Skeletal muscle cell (primary cell): ENCODE data around the gene ZDHHC16.
"Not testable (repeated sequence)": the region's sequence is repeated elsewhere in the genome, so short reads cannot be mapped to it uniquely, and the experiment has no call there.

Source experiments
- DNase-seq: peaks from one replicate; pipeline ENCODE4 v3.0.0-alpha.2; 2010; ENCODE audit warnings: low read depth
- H3K4me3 ChIP-seq: 2 replicates; pipeline ENCODE4 v1.5.1; 2011; ENCODE audit warnings: low read depth, mild to moderate bottlenecking, control low read depth, low read length, moderate library complexity

ZDHHC16 gene

GRCh38 chr10:97468781-97469180 lies 22.8 kb downstream of the ZDHHC16 start:
- not testable (repeated sequence) for DNase-seq, H3K4me3 ChIP-seq

- H3K4me3 ChIP-seq, result no peak overlapping the region
Observed at GRCh38 chr10:97474918-97475317, 28.9 kb downstream of the ZDHHC16 start.

GRCh38 chr10:97475936-97476594 lies 30.1 kb downstream of the ZDHHC16 start:
- peak; percentile 72 for DNase-seq
- H3K4me3 ChIP-seq, result no peak overlapping the region

More at GRCh38 chr10:97474918-97475317, 28.9 kb downstream of the ZDHHC16 start:
- DNase-seq, result no peak

GRCh38 chr10:97479410-97479809 lies 33.4 kb downstream of the ZDHHC16 start:
- not testable (repeated sequence) for H3K4me3 ChIP-seq, DNase-seq

DNA sequence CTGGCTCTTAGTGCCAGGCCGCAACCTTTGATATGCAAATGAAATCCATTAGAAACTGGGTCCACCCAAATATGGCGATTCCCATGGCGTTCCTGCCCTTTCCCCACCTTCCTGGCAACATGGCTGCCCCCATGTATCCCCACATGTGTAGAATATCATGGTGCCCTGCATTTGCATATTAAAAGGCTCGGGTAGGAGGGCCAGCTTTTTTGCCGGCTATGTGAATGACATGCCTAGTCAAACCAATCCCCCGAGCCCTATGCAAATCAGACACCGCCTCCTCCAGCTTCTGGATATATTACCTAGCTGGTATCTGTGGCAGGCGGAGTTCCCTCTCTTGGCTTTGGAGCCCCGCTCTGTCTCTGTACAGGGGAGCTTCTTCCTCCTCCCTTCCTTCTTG lies 34.0 kb downstream of the ZDHHC16 start:
- DNase-seq, result no peak

DNA sequence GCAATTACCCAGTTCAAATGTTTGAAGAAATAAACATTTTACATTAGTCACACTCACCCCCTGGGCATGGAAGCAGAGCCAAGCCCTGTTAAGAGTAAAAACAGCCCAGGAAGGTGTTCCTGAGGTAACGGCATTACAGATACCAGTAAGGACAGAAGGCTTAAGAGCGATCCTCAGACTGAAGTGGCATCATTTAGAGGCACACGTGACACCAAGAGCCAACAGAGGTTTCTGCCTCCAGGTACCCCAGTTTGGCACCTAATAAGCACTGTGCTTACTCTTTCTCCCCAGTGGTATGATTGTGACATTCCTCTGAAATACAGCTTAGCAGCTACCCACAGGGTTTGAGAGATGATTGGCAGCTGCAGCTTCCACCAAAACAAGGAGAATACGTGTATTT lies 35.1 kb downstream of the ZDHHC16 start:
- DNase-seq, result no peak

More for the DNA sequence above, 34.0 kb downstream of the ZDHHC16 start:
- H3K4me3 ChIP-seq, result no peak overlapping the region

GRCh38 chr10:97482381-97482780 lies 36.4 kb downstream of the ZDHHC16 start:
- H3K4me3 ChIP-seq, result no peak overlapping the region
- DNase-seq, result no peak

More for the DNA sequence above, 35.1 kb downstream of the ZDHHC16 start:
- no peak overlapping the region for H3K4me3 ChIP-seq

DNA sequence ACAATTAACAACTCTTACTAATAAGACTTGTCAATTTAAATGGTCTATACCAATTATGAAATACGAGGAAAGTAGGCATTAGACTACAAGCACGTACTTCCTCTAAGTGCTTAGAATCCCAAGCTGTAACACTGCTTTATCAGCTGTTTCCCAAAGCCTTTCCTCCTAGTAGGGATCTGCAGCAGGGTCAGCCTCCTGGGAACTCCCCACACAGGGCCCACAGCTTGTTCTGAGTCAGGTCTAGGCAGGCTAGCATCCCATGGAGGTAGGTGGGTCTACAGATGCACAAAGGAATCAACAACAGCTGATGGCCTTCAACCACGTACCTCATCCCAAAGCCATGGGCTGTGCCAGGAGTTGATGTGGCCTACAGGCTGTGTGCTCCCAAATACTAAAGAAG lies 37.5 kb downstream of the ZDHHC16 start:
- H3K4me3 ChIP-seq, result no peak overlapping the region
- DNase-seq, result no peak

GRCh38 chr10:97483921-97484320 lies 37.9 kb downstream of the ZDHHC16 start:
- no peak for DNase-seq
- no peak overlapping the region for H3K4me3 ChIP-seq

GRCh38 chr10:97485647-97486281 lies 39.8 kb downstream of the ZDHHC16 start:
- H3K4me3 ChIP-seq, result no peak overlapping the region
- no peak for DNase-seq

- H3K4me3 ChIP-seq, result no peak overlapping the region
- no peak for DNase-seq
Observed at GRCh38 chr10:97490592-97490991, 44.6 kb downstream of the ZDHHC16 start.

DNA sequence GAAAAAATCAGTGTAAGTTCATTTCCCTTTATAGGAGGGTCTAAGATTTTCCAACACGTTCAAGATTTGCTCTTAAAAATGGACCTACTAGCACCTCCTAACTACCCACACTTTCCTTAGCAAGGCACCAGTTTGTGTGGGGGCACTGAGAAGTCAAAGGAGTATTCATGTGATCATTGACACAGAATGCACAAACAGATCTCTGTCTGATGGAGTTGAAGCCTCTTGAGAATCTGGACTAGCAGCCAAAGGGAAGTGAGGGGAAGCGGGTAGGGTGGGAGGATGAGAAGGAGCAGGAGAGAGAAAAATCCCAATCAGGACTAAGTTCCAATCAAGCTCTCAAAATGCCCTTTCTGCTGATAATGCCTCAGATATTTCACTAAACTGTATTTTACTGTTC lies 48.2 kb downstream of the ZDHHC16 start:
- no peak for DNase-seq
- no peak overlapping the region for H3K4me3 ChIP-seq

DNA sequence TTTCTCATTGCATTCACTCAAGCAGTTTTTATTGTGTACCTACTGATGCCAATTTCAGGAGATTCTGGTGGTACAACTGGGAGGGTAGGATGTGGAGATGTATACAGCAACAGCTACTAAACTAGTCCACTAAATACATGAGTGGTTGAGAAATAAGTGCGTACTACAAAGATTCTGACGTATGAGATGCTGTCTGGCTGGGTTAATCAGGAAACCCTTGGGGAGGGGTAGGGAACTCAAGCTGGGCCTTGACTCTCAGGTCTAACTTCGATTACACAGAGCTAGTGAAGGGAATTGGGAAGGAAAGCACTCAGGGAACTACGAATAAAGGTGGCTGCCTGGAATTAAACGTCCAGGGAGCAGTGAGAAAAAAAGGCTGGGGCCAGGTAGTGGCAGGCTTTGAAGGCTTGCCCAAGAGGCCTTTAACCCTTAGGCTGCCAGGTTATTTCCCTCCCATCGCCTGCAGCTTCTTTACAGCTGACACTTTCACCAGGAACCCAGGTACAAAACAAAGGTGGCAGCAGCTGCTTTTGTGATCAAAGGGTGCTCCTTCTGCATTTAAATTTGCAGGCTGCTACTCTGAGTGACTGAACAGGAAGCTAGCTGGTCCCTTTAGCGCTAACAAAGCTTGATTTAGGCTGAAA lies 49.0 kb downstream of the ZDHHC16 start:
- DNase-seq, result peak; percentile 58

DNA sequence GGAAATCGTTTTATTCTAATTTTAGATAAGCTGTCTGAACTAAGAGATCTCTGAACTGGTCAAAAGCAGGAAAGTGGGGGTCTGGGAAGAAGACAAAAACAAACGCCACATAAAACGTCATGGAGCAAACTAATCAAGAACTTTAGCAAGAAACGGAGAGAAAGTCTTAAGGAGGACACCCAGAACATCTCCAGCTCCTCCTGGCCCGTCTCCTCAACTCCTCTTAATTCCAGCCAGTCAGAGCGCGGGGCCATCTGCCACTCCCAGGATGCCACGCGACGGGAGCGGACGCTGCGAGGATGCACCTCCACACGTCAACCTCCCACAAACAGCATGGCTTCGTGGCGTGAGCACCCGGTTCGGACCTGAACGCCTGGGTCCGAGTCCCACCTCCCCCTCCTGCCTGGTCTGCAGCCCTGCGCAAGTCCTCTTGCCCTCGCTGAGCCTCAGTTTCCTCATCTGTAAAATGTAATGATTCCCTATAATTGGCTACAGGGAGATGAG lies 51.6 kb downstream of the ZDHHC16 start:
- peak; percentile 51 for DNase-seq
- H3K4me3 ChIP-seq, result peak overlapping the region; percentile 99

More for the DNA sequence above, 49.0 kb downstream of the ZDHHC16 start:
- H3K4me3 ChIP-seq, result no peak overlapping the region

DNA sequence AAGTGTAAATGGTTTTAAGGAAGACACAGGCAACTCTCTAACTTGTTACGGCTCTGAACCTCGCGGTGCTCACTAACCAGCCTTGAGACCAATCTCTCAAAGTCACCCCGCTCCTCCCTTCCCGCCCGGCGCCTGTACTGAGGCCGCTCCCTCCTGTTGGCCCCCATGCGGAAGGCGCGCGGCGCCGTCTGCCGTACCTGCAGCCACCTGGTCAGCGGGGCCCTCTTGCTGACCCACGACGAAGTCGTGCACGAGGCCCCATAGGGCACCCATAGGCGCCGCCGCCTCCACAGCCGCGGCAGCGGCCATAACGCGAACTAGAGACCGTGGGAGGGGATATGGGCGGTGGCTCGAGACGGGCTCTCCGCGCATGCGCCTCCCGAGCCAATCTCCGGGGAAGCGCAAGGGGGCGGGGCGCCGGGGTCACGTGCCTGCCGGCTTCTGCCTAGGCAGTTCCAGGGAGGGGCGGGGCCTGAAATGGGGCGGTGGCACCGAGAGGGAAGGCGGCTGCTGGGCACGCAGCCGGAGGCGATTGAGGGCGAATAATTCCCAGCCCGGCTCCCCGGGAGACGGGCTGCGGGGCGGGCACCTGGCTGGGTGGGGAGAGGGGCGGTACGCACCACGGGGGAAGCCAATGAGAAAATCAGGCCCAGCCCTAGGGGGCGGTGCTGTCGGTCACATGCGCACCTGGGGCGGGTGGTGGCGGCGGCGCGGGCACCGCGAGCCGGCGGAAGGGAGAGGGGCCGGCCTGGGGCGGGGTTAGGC lies 52.3 kb downstream of the ZDHHC16 start, which contains the start of gene MMS19:
Gene MMS19 (minus strand): TSS at position 347 of the 765 bp plus-strand sequence. CDS start 38 bp downstream, at position 309.
- peak; percentile 96 for DNase-seq
- H3K4me3 ChIP-seq, result peak within 1 kb of the TSS; percentile 99

DNA sequence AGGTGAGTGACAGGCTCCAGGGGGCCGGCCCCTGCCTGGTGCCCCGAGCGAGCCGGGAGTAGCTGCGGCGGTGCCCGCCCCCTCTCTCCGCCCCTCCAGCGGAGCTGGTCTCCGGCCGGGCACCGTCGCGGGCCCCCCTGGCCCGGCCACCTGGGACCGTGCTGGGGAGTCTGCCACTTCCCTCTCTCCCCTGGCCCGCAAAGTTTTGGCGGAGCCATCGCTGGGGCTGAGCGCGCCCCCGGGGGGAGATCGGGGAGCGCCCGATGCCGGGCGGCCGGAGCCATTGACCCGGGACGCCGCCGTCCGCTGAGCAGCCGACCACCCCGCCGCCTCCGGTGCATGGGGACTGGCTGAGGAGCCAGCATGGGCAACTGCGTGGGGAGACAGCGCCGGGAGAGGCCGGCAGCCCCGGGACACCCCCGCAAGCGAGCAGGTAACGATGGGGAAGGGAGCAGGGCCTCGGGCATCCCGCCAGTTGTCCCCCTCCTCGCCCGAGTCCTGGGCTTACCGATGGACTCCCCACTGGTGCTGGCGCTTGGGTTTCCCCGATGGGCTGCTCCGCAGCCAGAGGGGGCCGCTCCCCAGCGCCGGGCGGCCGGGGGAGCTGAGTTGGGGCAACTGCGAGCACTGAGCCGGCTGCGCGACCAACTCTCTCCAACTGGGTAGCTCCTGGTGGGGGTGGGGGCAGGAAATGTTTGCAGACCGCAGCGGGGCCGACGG lies 53.0 kb downstream of the ZDHHC16 start, which contains the start of gene UBTD1:
Gene UBTD1 (plus strand): TSS at position 84 of the 720 bp plus-strand sequence. CDS start 280 bp downstream, at position 364.
- no peak for DNase-seq
- peak within 1 kb of the TSS; percentile 99 for H3K4me3 ChIP-seq

DNA sequence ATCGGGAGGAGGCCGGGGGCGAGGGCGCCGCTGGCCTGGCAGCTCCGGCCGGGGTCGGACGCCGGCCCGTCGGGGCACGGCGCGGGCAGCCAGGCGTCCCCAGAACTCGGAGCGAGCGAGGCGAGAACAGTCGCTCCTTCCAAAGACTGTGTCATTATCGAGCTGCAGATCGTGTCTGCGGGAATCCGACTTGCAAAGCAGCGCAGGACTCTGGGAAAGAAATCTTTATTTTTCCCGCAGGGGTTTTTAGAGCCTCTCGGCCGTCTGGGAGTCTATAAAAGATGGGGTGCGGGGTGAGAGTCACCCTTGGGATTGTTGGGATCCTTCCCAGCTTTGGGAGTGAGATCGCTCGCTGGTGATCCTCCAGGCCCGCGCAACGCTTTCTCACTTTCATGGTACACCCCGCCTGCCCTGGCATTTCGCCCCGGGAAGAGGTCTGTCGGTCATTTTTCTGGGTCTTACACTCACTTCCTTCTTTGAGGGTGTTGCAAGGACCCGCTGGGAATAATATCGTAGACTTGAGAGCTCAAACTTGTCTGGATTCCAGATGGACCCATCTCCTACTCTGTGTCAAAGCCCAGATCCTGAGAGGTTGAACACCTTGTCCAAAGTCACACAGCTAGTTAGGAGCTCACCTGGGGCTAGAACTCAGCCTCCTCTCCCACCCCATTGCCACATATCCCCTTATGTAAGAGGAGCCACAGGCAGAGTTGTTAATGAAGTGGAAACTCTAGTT lies 53.8 kb downstream of the ZDHHC16 start:
- no peak for DNase-seq
- peak overlapping the region; percentile 99 for H3K4me3 ChIP-seq

GRCh38 chr10:97500297-97500575 lies 54.3 kb downstream of the ZDHHC16 start:
- peak overlapping the region; percentile 99 for H3K4me3 ChIP-seq

More at GRCh38 chr10:97500297-97500575, 54.3 kb downstream of the ZDHHC16 start:
- DNase-seq, result no peak
